Measurements from ENCODE around the gene BCAS3.

GRCh38 chr17:61371179-61371578 lies 693.5 kb downstream of the BCAS3 start:
- TF ChIP-seq, protein P1, sequence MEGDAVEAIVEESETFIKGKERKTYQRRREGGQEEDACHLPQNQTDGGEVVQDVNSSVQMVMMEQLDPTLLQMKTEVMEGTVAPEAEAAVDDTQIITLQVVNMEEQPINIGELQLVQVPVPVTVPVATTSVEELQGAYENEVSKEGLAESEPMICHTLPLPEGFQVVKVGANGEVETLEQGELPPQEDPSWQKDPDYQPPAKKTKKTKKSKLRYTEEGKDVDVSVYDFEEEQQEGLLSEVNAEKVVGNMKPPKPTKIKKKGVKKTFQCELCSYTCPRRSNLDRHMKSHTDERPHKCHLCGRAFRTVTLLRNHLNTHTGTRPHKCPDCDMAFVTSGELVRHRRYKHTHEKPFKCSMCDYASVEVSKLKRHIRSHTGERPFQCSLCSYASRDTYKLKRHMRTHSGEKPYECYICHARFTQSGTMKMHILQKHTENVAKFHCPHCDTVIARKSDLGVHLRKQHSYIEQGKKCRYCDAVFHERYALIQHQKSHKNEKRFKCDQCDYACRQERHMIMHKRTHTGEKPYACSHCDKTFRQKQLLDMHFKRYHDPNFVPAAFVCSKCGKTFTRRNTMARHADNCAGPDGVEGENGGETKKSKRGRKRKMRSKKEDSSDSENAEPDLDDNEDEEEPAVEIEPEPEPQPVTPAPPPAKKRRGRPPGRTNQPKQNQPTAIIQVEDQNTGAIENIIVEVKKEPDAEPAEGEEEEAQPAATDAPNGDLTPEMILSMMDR (IDR thresholded peaks at IDR 0.05): no peak
- no peak for TF ChIP-seq POLR2A (IDR thresholded peaks at IDR 0.05)

All from heart left ventricle (tissue), 13 donors.